Measurements from ENCODE around the gene PPP3R1. TPM values are rescaled to one million over a fixed set of nuclear protein-coding genes. Genes with fewer than 3 reads are reported as not detected.

PPP3R1 gene
- total and polyA plus RNA-seq, 7 donors = 19.2 to 69.4 (median 45.7) TPM

- H3K4me1 ChIP-seq = peaks cover 61% of the 10 kb centered on the region
- DNase-seq (no peak), ATAC-seq (no peak)
- peak overlapping the region; percentile 99 for H3K27ac ChIP-seq
- H3K9me3 ChIP-seq = no peaks in the 10 kb centered on the region
- peak overlapping the region; percentile 91 for H3K4me3 ChIP-seq
- intact Hi-C loops (cut with DNase I) = loop anchor here (5.0 kb wide), 3 partner anchors 42 to 93 kb away; partner anchors contain the start of gene PNO1 (in 1 of the 2)
- no peaks in the 10 kb centered on the region for H3K36me3 ChIP-seq (ENCODE audit: insufficient read depth in 1 of 2, low read depth in 1 of 2)
- WGBS, 3 donors = 5 to 8% (median 6%) methylated on average over 15 of the region's 15 CpGs
- TF ChIP-seq CTCF (IDR thresholded peaks at IDR 0.05) = no peak
- no peaks in the 10 kb centered on the region for H3K27me3 ChIP-seq (ENCODE audit: insufficient read depth in 3 of 3, low read length in 2 of 3)
Observed at GRCh38 chr2:68250652-68251186, 1.6 kb downstream of the PPP3R1 start.

- H3K36me3 ChIP-seq (ENCODE audit: insufficient read depth in 1 of 2, low read depth in 1 of 2) = no peaks in the 10 kb centered on the region
- H3K27ac ChIP-seq = peak overlapping the region; percentile 99
- no peaks in the 10 kb centered on the region for H3K27me3 ChIP-seq (ENCODE audit: insufficient read depth in 3 of 3, low read length in 2 of 3)
- peak overlapping the region; percentile 91 for H3K4me3 ChIP-seq
- H3K9me3 ChIP-seq = no peaks in the 10 kb centered on the region
- intact Hi-C loops (cut with DNase I) = loop anchor here (5.0 kb wide), 3 partner anchors 42 to 93 kb away; partner anchors contain the start of gene PNO1 (in 1 of the 2)
- WGBS, 3 donors = 26 to 36% (median 34%) methylated on average over 5 of the region's 5 CpGs
- peaks cover 66% of the 10 kb centered on the region for H3K4me1 ChIP-seq
- no peak for ATAC-seq
- no peak for DNase-seq
- TF ChIP-seq CTCF (IDR thresholded peaks at IDR 0.05) = no peak
Observed at GRCh38 chr2:68250196-68250595, 2.1 kb downstream of the PPP3R1 start.

DNA sequence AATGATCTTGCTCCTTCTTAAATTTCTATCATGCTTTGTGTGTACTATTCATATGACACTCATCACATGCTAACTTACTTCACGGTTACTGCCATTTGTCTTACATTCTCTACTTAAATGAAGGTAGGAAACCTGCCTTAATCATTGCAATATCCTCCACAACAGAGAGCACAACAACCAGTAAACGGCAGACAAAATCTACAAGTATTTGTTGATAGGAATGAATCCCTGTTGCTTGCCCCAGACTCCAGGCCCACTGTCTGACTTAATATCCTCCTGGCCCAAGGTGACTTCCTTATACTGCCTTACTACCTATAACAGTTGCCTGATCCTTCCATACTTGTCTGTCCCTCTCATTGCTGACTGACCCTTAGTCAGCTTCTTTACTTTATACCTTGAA lies 3.5 kb downstream of the PPP3R1 start:
- no peaks in the 10 kb centered on the region for H3K36me3 ChIP-seq (ENCODE audit: insufficient read depth in 1 of 2, low read depth in 1 of 2)
- no peaks in the 10 kb centered on the region for H3K9me3 ChIP-seq
- H3K4me1 ChIP-seq = peaks cover 71% of the 10 kb centered on the region
- WGBS, 3 donors = 41 to 67% (median 50%) methylated on average over 2 of the region's 2 CpGs
- ATAC-seq = no peak
- no peak for DNase-seq
- no peak for TF ChIP-seq CTCF (IDR thresholded peaks at IDR 0.05)
- no peaks in the 10 kb centered on the region for H3K27me3 ChIP-seq (ENCODE audit: insufficient read depth in 3 of 3, low read length in 2 of 3)
- peak overlapping the region; percentile 99 for H3K27ac ChIP-seq
- H3K4me3 ChIP-seq = peak overlapping the region; percentile 91
- intact Hi-C loops (cut with DNase I) = no loop called here

DNA sequence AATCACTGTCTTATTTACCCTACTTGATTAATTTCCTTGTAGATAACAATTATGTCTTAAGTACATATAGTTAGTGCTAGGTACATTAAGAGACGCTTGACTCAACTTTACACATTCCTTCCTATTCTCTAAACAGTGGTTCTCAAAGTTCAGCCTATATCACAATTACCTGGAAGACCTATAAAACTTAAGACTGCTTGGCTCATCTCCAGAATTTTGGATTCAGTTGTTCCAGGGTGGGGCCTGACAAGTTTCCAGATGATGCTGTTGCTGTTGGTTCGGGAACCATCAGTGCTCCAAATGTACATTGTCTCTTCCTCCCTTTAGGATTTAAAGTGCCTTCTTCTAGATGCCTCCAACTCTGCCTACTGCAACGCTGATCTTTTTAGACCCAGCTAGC lies 4.0 kb downstream of the PPP3R1 start:
- Histone ChIP-seq H3K4me1 (peaks cover 72% of the 10 kb centered on the region), H3K27ac (peak overlapping the region; percentile 99), H3K9me3 (no peaks in the 10 kb centered on the region), H3K27me3 (ENCODE audit: insufficient read depth in 3 of 3, low read length in 2 of 3) (no peaks in the 10 kb centered on the region), H3K4me3 (peak overlapping the region; percentile 91), H3K36me3 (ENCODE audit: insufficient read depth in 1 of 2, low read depth in 1 of 2) (no peaks in the 10 kb centered on the region)
- WGBS, 3 donors = 50 to 65% (median 54%) methylated on average over 3 of the region's 3 CpGs
- TF ChIP-seq CTCF (IDR thresholded peaks at IDR 0.05) = no peak
- DNase-seq = no peak
- intact Hi-C loops (cut with DNase I) = no loop called here
- ATAC-seq = no peak

GRCh38 chr2:68246396-68246795 lies 5.9 kb downstream of the PPP3R1 start:
- intact Hi-C loops (cut with DNase I) = no loop called here
- no peak for TF ChIP-seq CTCF (IDR thresholded peaks at IDR 0.05)
- no peaks in the 10 kb centered on the region for H3K36me3 ChIP-seq (ENCODE audit: insufficient read depth in 1 of 2, low read depth in 1 of 2)
- H3K4me3 ChIP-seq = no peak overlapping the region
- H3K27me3 ChIP-seq (ENCODE audit: insufficient read depth in 3 of 3, low read length in 2 of 3) = no peaks in the 10 kb centered on the region
- H3K4me1 ChIP-seq = peaks cover 91% of the 10 kb centered on the region
- 68 to 90% (median 90%) methylated on average over 1 of the region's 1 CpG for WGBS, 3 donors
- H3K9me3 ChIP-seq = no peaks in the 10 kb centered on the region
- ATAC-seq (no peak), DNase-seq (no peak)
- H3K27ac ChIP-seq = no peak overlapping the region

All from psoas muscle (tissue), 8 donors.